H1 (cell line): ENCODE measurements around the gene GALC. TPM values are rescaled to one million over a fixed set of nuclear protein-coding genes. Genes with fewer than 3 reads are reported as not detected.

Experiments
- CTCF ChIA-PET: fragments of 300-600 bp; sonication (Branson Sonifier 250); formaldehyde crosslinking; loops from one replicate; lab custom pipeline; 2021; ENCODE audit not compliant: partially characterized antibody; lab: Charles Lee
- POLR2A ChIA-PET: fragments of 300-600 bp; sonication (Branson Sonifier 250); formaldehyde crosslinking; loops from one replicate; lab custom pipeline; 2021; ENCODE audit warnings: inconsistent platforms; ENCODE audit not compliant: partially characterized antibody; lab: Charles Lee
- DNase-seq, 2 experiments: peaks; one replicate each; pipeline versions ENCODE4 v3.0.0 to v3.0.0-alpha.2; 2010 to 2022; ENCODE audit warnings: low spot score in 2 of 2, low read depth in 1 of 2, mixed read lengths in 1 of 2
- FAIRE-seq: peaks from 2 replicates; lab custom pipeline; 2011; peaks lifted over from hg19 to GRCh38; lab: Jason Lieb, UNC
- H2AFZ ChIP-seq: 2 replicates; pipeline ENCODE4 v1.8.1; 2012; ENCODE audit warnings: low read length, inconsistent platforms
- H2AK5ac ChIP-seq: 2 replicates; pipeline ENCODE4 v1.6.1; 2013; ENCODE audit warnings: low read depth, low read length
- H2BK120ac ChIP-seq: replicated peaks from 2 replicates; pipeline ENCODE3; 2013; ENCODE audit warnings: low read depth, low read length, inconsistent platforms
- H2BK12ac ChIP-seq: 2 replicates; pipeline ENCODE4 v1.6.1; 2013; ENCODE audit warnings: low read depth, low read length
- H2BK15ac ChIP-seq: 2 replicates; pipeline ENCODE4 v1.6.1; 2013; ENCODE audit warnings: low read length
- H2BK20ac ChIP-seq: 2 replicates; pipeline ENCODE4 v1.6.1; 2013; ENCODE audit warnings: low read length
- H2BK5ac ChIP-seq: 2 replicates; pipeline ENCODE4 v1.6.1; 2013; ENCODE audit warnings: low read depth, low read length
- H3K14ac ChIP-seq: 2 replicates; pipeline ENCODE4 v1.6.1; 2013; ENCODE audit warnings: inconsistent platforms; ENCODE audit not compliant: insufficient read length
- H3K18ac ChIP-seq: 2 replicates; pipeline ENCODE4 v1.6.1; 2013; ENCODE audit warnings: low read length; ENCODE audit errors: extremely low read depth
- H3K23ac ChIP-seq: 2 replicates; pipeline ENCODE4 v1.6.1; 2013; ENCODE audit warnings: inconsistent platforms; ENCODE audit not compliant: insufficient read length
- H3K23me2 ChIP-seq: 2 replicates; pipeline ENCODE4 v1.6.1; 2013; ENCODE audit warnings: low read depth, low read length
- H3K27ac ChIP-seq: 2 replicates; pipeline ENCODE4 v1.6.1; 2011; ENCODE audit warnings: low read depth, low read length, inconsistent platforms
- H3K27me3 ChIP-seq, 4 experiments: replicated peaks in 1 of 4; 1 replicate in 1 of 4; 2 replicates in 3 of 4; pipeline versions ENCODE4 v1.6.1 to v1.8.1; 2011 to 2013; ENCODE audit warnings: low read length in 3 of 4, mild to moderate bottlenecking in 3 of 4, inconsistent platforms in 2 of 4, mixed read lengths in 2 of 4, moderate library complexity in 1 of 4; ENCODE audit not compliant: control insufficient read depth in 3 of 4, insufficient read depth in 3 of 4; ENCODE audit errors: extremely low read depth in 1 of 4
- H3K36me3 ChIP-seq, 4 experiments: 2 replicates each; pipeline versions ENCODE4 v1.6.1 to v1.8.1; 2011 to 2013; ENCODE audit warnings: mild to moderate bottlenecking in 4 of 4, low read length in 3 of 4, moderate library complexity in 2 of 4, control low read depth in 1 of 4, inconsistent platforms in 1 of 4; ENCODE audit not compliant: insufficient read depth in 4 of 4, control insufficient read depth in 2 of 4
- H3K4ac ChIP-seq: replicated peaks from 2 replicates; pipeline ENCODE3; 2013; ENCODE audit warnings: low read length, low read depth, mixed read lengths, inconsistent platforms; ENCODE audit not compliant: insufficient read length
- H3K4me1 ChIP-seq, 4 experiments: replicated peaks in 1 of 4; 1 replicate in 1 of 4; 2 replicates in 3 of 4; pipeline versions ENCODE4 v1.6.1 to v1.8.1; 2011 to 2013; ENCODE audit warnings: low read length in 3 of 4, inconsistent platforms in 2 of 4, mixed read lengths in 1 of 4; ENCODE audit not compliant: insufficient read depth in 4 of 4, control insufficient read depth in 3 of 4
- H3K4me2 ChIP-seq, 2 experiments: 2 replicates each; pipeline versions ENCODE4 v1.6.1 to v1.8.1; 2011 to 2013; ENCODE audit warnings: low read depth in 2 of 2, low read length in 2 of 2, control low read depth in 1 of 2, inconsistent platforms in 1 of 2, mild to moderate bottlenecking in 1 of 2; ENCODE audit not compliant: insufficient read depth in 1 of 2
- H3K4me3 ChIP-seq, 4 experiments: fragments of 200-600, 300-600 bp in 1 of 4; sonication (generic), shearing (Covaris generic), sonication (Bioruptor Twin) in 1 of 4; 2 replicates each; pipeline versions ENCODE4 v1.5.1 to v1.8.1; 2011 to 2016; ENCODE audit warnings: low read length in 4 of 4, low read depth in 3 of 4, control low read depth in 2 of 4, inconsistent platforms in 2 of 4, mild to moderate bottlenecking in 2 of 4, mixed read lengths in 1 of 4, moderate library complexity in 1 of 4; ENCODE audit not compliant: insufficient read depth in 2 of 4; ENCODE audit errors: extremely low read depth in 1 of 4
- H3K56ac ChIP-seq: replicated peaks from 2 replicates; pipeline ENCODE3; 2013; ENCODE audit warnings: low read depth, mild to moderate bottlenecking, mixed read lengths, low read length, inconsistent platforms; ENCODE audit not compliant: insufficient read length
- H3K79me1 ChIP-seq: 2 replicates; pipeline ENCODE4 v1.6.1; 2013; ENCODE audit warnings: low read depth, low read length, control low read depth
- H3K79me2 ChIP-seq, 2 experiments: 2 replicates each; pipeline versions ENCODE4 v1.6.1 to v1.8.1; 2012 to 2013; ENCODE audit warnings: low read length in 2 of 2, mild to moderate bottlenecking in 2 of 2, inconsistent platforms in 1 of 2; ENCODE audit not compliant: insufficient read depth in 2 of 2, control insufficient read depth in 1 of 2
- H3K9ac ChIP-seq, 4 experiments: replicated peaks in 1 of 4; 1 replicate in 1 of 4; 2 replicates in 3 of 4; pipeline versions ENCODE4 v1.6.1 to v1.8.1; 2011 to 2013; ENCODE audit warnings: low read depth in 3 of 4, low read length in 3 of 4, control low read depth in 2 of 4, mild to moderate bottlenecking in 2 of 4, moderate library complexity in 2 of 4, inconsistent platforms in 1 of 4; ENCODE audit errors: extremely low read depth in 1 of 4
- H3K9me3 ChIP-seq, 2 experiments: 2 replicates each; pipeline versions ENCODE4 v1.6.1 to v1.8.1; 2012 to 2013; ENCODE audit warnings: mild to moderate bottlenecking in 2 of 2, moderate library complexity in 2 of 2, control low read depth in 1 of 2, inconsistent platforms in 1 of 2, low read depth in 1 of 2, low read length in 1 of 2, mixed read lengths in 1 of 2; ENCODE audit not compliant: insufficient read depth in 2 of 2
- H4K20me1 ChIP-seq, 2 experiments: replicated peaks in 1 of 2; 2 replicates each; pipeline versions ENCODE3 to v1.8.1; 2011 to 2013; ENCODE audit warnings: inconsistent platforms in 2 of 2, low read length in 2 of 2, mild to moderate bottlenecking in 1 of 2; ENCODE audit not compliant: insufficient read depth in 2 of 2, control insufficient read depth in 1 of 2
- H4K5ac ChIP-seq: 2 replicates; pipeline ENCODE4 v1.6.1; 2013; ENCODE audit warnings: low read length, low read depth, mixed read lengths, inconsistent platforms; ENCODE audit not compliant: insufficient read length
- H4K8ac ChIP-seq: 2 replicates; pipeline ENCODE4 v1.8.0; 2013; ENCODE audit warnings: mild to moderate bottlenecking, moderate library complexity, low read length, inconsistent platforms; ENCODE audit not compliant: insufficient read depth; ENCODE audit errors: extremely low read depth
- H4K91ac ChIP-seq: replicated peaks from 2 replicates; pipeline ENCODE3; 2013; ENCODE audit warnings: low read length, mixed read lengths, inconsistent platforms; ENCODE audit not compliant: insufficient read length
- CHD2 ChIP-seq: IDR thresholded peaks from 2 replicates; pipeline ENCODE4 v1.6.1; 2012; ENCODE audit warnings: low read length, improper control_type of control experiment
- CTBP2 ChIP-seq: IDR thresholded peaks from 2 replicates; pipeline ENCODE4 v1.7.0; 2011; ENCODE audit warnings: borderline replicate concordance, mild to moderate bottlenecking, moderate library complexity, mixed read lengths, low read length; ENCODE audit not compliant: insufficient read depth, insufficient read length
- FOSL1 ChIP-seq: IDR thresholded peaks from 2 replicates; pipeline ENCODE4 v1.6.1; 2011; ENCODE audit warnings: mild to moderate bottlenecking, low read depth, low read length, moderate library complexity; ENCODE audit not compliant: insufficient read depth
- RXRA ChIP-seq: IDR thresholded peaks from 2 replicates; pipeline ENCODE4 v1.6.1; 2011; ENCODE audit warnings: low read depth, mild to moderate bottlenecking, low read length, moderate library complexity; ENCODE audit not compliant: insufficient read depth
- WGBS, 2 experiments: shearing (Covaris generic) in 1 of 2; methylation state at CpG; one replicate each; pipeline versions ENCODE4 v1.1.6 to v1.1.7; 2013 to 2015; ENCODE audit warnings: low lambda C conversion rate in 2 of 2, mixed read lengths in 2 of 2, inconsistent platforms in 1 of 2, low coverage in 1 of 2, missing lambda C conversion rate in 1 of 2; ENCODE audit not compliant: insufficient replicate concordance in 2 of 2, insufficient coverage in 1 of 2, insufficient read length in 1 of 2; ENCODE audit errors: extremely low coverage in 1 of 2, missing lambda C conversion rate in 1 of 2; 5-methylcytosine and 5-hydroxymethylcytosine counted together
- polyA plus RNA-seq, 7 experiments: library from polyadenylated mRNA; depleted of rRNA in 3 of 7; stranded (reverse) in 5 of 7; unstranded in 2 of 7; fragments of >200 nt in 5 of 7; fragments of 200-250 nt in 2 of 7; gene quantifications; 1 replicate in 5 of 7; 2 replicates in 1 of 7; 4 replicates in 1 of 7; pipeline versions ENCODE4 v1.2.1 to v1.2.3, GENCODE V29; 2011 to 2013; ENCODE audit warnings: missing spikeins in 2 of 7, mixed read lengths in 2 of 7
- total RNA-seq: library from RNA; stranded (reverse); fragmentation: NEBNext Ultra II Directional; extraction: Animal tissue kit (Norgen Biotek cat#: 25700); gene quantifications from 2 replicates; pipeline ENCODE4 v1.2.1, GENCODE V29; 2021

Gene GALC
- total and polyA plus RNA-seq, 2 of the 8 experiments (the other 6 are each of a cell fraction or from before 2014, with no cell fraction given), result 6.1 to 12.3 TPM

DNA sequence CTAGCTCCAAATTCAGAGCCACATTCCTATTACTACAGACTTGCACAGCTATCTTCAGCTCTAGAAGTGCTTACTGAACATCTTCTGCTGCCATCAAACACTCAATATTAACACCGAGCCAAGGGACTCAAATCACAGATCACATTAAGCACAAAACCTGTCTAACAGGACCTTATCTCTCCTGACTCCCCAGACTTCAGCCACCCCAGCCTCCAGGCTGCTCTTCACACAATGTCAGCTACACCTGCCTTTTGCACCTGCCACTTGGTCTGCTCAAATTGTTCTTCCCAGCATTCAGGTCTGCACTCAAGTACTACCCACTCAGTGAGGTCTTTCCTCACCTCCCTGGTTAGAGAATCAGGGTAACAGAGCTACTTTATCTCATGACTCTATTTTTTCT lies 57.1 kb downstream of the GALC start:
- Histone ChIP-seq H3K56ac (no peak overlapping the region), H3K36me3 (no peaks in the 10 kb centered on the region), H3K9me3 (no peaks in the 10 kb centered on the region), H2BK12ac (no peak overlapping the region), H2AK5ac (no peak overlapping the region), H2BK120ac (no peak overlapping the region), H3K18ac (no peak overlapping the region), H3K9ac (no peak overlapping the region), H2BK5ac (no peak overlapping the region), H4K20me1 (no peaks in the 10 kb centered on the region), H2BK15ac (no peak overlapping the region), H4K8ac (no peak overlapping the region), H4K5ac (no peak overlapping the region), H3K27me3 (no peaks in the 10 kb centered on the region), H2AFZ (no peak overlapping the region), H3K4me2 (no peak overlapping the region), H3K23me2 (no peaks in the 10 kb centered on the region), H3K27ac (no peak overlapping the region), H3K4me1 (no peaks in the 10 kb centered on the region), H3K4me3 (no peak overlapping the region), H3K79me1 (no peaks in the 10 kb centered on the region), H3K23ac (no peak overlapping the region), H3K79me2 (no peaks in the 10 kb centered on the region), H3K14ac (no peak overlapping the region), H3K4ac (no peak overlapping the region), H2BK20ac (no peak overlapping the region), H4K91ac (no peak overlapping the region)
- TF ChIP-seq RXRA (no peak), CTBP2 (no peak), CHD2 (no peak), FOSL1 (no peak)
- ChIA-PET CTCF (interaction anchor here (1.2 to 6.8 kb wide), 2 partner anchors 10 to 18 kb away, joined by 3 to 49 read pairs; no protein-coding TSS in a partner anchor), POLR2A (no interaction called here)
- WGBS, 2 experiments, result 100% methylated on average over 1 of the region's 1 CpG; no CpG with 5 or more reads in 1 of the 2 experiments
- no peak for DNase-seq
- no peak for FAIRE-seq
